ENCODE results near the gene SDR42E1.

DNA sequence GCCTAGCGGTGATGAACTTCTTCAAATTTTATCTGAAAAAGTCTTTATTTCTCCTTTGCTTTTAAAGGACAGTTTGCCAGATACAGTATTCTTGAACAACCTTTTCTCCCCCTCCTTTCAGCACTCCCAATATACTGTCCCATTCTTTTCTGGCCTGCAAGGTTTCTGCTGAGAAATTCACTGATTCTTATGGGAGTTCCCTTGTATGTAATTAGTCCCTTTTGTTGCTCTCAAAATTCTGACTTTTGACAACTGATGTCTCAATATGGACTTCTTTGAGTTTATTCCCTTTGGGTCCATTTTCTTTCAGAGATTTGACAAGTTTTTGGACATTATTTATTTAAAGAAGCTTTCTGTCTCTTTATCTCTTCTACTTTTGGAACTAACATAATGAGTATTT, 39.4 kb downstream of the SDR42E1 start:
- no peak for TF ChIP-seq CTCF (IDR thresholded peaks at IDR 0.05; ENCODE audit: insufficient read depth, low read length)
- TF ChIP-seq POLR2AphosphoS5 (IDR thresholded peaks at IDR 0.05; ENCODE audit: low read depth) = no peak
- no peak for TF ChIP-seq REST (IDR thresholded peaks at IDR 0.05; ENCODE audit: insufficient replicate concordance, low read depth)
- no peak for TF ChIP-seq SPI1 (IDR thresholded peaks at IDR 0.05; ENCODE audit: borderline replicate concordance, low read depth)
